HG03432 (cell line): ENCODE data around the gene CBR3.

ENCODE experiments used
- ATAC-seq: cut with Tn5 transposase; IDR thresholded peaks from one replicate; pipeline ENCODE4 v1.9.1; 2021; ENCODE audit warnings: mild to moderate bottlenecking, moderate library complexity; ENCODE audit not compliant: unreplicated experiment

The CBR3 gene

GRCh38 chr21:36149788-36150711 is 15.2 kb downstream of the CBR3 start:
- ATAC-seq = peak; percentile 57

- no peak for ATAC-seq
Observed at GRCh38 chr21:36155603-36156338, 20.9 kb downstream of the CBR3 start.

- ATAC-seq = peak; percentile 89
Observed at GRCh38 chr21:36156339-36156814, 21.5 kb downstream of the CBR3 start.

GRCh38 chr21:36156815-36157670 is 22.2 kb downstream of the CBR3 start, which contains the start of gene DOP1B:
Gene DOP1B, plus strand, starts transcription at chr21:36156824. Its CDS starts 7,910 bp downstream, at chr21:36164734.
- ATAC-seq = peak; percentile 26

GRCh38 chr21:36159356-36159921 is 24.6 kb downstream of the CBR3 start:
- ATAC-seq = no peak

- no peak for ATAC-seq
Observed at GRCh38 chr21:36160850-36161178, 25.9 kb downstream of the CBR3 start.

GRCh38 chr21:36162631-36163030 is 27.8 kb downstream of the CBR3 start:
- no peak for ATAC-seq

- no peak for ATAC-seq
Observed at GRCh38 chr21:36163750-36164741, 29.2 kb downstream of the CBR3 start.

GRCh38 chr21:36165356-36165755 is 30.5 kb downstream of the CBR3 start:
- no peak for ATAC-seq

- no peak for ATAC-seq
Observed at GRCh38 chr21:36166705-36167104, 31.8 kb downstream of the CBR3 start.

GRCh38 chr21:36167541-36167940 is 32.7 kb downstream of the CBR3 start:
- ATAC-seq = no peak

GRCh38 chr21:36169470-36170128 is 34.7 kb downstream of the CBR3 start:
- ATAC-seq = no peak

- ATAC-seq = no peak
Observed at GRCh38 chr21:36170823-36171222, 35.9 kb downstream of the CBR3 start.

GRCh38 chr21:36171336-36171735 is 36.5 kb downstream of the CBR3 start:
- ATAC-seq = no peak

GRCh38 chr21:36171741-36172331 is 37.0 kb downstream of the CBR3 start:
- ATAC-seq = no peak

GRCh38 chr21:36174780-36175179 is 39.9 kb downstream of the CBR3 start:
- ATAC-seq = no peak

GRCh38 chr21:36175771-36176565 is 41.1 kb downstream of the CBR3 start:
- no peak for ATAC-seq

GRCh38 chr21:36178349-36178748 is 43.5 kb downstream of the CBR3 start:
- no peak for ATAC-seq
